GM12873 (cell line): ENCODE measurements around the gene PDK3.

Experiments
- TF ChIP-seq, protein P1 (sequence below): IDR thresholded peaks from 2 replicates; pipeline ENCODE4 v1.5.1; 2012; ENCODE audit warnings: low read depth, mild to moderate bottlenecking, moderate library complexity, low read length, control low read depth; ENCODE audit not compliant: insufficient read depth; ENCODE audit errors: missing control alignments

The PDK3 gene

DNA sequence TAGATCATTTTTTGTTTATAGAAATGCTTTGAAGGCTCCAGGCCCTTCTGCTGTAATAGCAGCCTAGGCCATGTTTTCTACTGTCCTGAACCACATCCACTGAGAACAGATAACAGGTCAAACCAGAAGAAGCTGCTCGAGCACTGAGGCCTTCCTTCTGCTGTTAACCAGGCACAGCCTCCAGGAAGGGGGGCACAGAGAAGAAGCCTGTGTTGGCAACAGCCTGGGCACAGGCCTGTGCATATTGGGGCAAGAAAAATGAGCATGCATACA is 37.4 kb upstream of the PDK3 start:
- TF ChIP-seq, protein P1, sequence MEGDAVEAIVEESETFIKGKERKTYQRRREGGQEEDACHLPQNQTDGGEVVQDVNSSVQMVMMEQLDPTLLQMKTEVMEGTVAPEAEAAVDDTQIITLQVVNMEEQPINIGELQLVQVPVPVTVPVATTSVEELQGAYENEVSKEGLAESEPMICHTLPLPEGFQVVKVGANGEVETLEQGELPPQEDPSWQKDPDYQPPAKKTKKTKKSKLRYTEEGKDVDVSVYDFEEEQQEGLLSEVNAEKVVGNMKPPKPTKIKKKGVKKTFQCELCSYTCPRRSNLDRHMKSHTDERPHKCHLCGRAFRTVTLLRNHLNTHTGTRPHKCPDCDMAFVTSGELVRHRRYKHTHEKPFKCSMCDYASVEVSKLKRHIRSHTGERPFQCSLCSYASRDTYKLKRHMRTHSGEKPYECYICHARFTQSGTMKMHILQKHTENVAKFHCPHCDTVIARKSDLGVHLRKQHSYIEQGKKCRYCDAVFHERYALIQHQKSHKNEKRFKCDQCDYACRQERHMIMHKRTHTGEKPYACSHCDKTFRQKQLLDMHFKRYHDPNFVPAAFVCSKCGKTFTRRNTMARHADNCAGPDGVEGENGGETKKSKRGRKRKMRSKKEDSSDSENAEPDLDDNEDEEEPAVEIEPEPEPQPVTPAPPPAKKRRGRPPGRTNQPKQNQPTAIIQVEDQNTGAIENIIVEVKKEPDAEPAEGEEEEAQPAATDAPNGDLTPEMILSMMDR: no peak

DNA sequence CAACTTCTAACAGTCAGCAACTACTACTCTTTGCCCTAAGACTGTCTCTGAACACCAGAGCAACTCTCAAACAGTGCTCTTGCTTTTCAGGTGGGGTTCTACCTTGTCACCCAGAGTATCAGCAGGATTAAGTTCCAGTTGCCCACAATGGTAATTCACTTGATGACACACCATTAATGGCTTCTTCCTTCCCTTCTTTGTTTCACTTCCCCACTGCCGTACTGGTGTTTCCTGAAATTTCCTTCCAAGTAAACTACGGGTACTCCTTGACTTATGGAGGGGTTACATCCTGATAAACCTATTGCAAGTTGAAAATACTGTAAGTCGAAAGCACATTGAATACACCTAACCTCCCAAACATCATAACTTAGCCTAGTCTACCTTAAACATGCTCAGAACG is 36.6 kb upstream of the PDK3 start:
- TF ChIP-seq, protein P1: no peak

DNA sequence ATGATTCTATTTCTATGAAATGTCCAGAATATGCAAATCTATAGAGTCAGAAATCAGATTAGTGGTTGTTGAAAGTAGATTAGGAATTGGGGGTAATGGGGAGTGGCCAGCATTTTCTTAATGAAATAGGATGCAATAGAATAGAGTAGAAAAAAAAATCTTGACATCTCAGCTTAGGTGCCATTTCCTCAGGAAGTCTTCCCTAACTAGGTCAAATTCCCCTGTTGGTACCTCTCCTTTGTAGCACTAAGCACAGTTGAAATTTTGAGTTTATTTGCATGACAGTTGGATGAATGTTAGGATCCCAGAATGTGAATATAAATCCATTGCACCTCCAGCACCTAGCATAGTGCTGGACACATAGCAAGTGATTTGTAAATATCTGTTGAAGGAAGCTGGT is 30.0 kb upstream of the PDK3 start:
- TF ChIP-seq, protein P1: no peak

DNA sequence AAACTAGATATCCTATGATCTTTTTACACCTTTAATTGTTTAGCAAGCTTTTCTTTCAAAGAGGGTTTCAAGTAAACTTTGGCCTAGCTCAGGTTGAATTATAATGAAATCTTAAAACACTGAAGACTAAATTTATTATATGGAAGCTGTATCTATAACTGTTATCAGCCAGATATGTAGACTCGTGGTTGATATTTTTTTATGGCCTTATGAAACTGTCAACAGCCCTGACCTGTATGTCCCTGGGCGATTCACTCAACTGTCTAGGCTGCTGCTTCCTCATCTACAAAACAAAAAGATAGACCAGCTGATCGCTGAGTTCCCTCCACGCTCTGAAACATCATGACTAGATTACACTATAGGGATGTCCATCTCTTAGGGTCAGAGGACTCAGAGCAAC is 21.2 kb upstream of the PDK3 start:
- TF ChIP-seq, protein P1: no peak

DNA sequence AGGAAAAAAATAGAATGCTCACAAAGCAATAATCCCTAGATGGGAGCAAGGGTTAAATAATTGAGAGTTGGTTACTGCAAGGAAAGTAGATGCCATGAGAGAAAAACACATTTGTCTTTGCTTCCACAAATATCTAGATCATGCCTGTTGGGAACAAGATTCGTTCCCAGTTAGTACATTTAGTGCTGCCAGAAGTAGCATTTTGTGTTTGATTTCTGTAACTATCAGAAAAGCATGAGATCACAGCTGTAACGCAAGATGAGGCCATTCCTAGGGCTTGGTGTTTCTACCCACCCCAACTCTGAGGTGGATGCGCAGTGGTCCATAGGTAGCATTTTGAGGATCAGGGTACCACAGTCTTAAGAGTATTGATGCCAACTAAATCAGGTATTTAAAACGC is 20.4 kb upstream of the PDK3 start:
- TF ChIP-seq, protein P1: no peak

DNA sequence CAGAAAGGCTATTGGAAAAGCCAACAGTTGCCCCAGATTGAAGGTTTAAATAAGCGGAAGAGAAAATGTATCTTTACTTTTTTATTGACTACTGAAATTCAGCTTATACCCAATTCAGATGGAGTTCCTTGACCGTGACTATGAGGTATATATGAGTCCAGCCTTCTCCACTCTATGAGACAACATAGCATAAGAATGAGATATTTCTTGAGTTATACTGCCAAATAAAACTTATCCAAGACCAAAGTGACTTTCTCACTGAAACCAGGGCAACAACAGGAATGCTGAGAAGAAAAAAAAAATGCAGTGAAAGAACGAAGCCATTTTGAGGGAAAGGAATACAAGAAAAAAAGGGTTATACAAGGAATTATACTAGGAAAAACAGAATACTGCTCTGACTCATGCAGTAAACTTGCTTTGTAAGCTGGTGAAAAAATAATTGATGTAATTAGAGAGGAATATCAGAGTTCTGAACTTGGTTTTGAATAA is 16.3 kb upstream of the PDK3 start:
- TF ChIP-seq, protein P1: no peak

DNA sequence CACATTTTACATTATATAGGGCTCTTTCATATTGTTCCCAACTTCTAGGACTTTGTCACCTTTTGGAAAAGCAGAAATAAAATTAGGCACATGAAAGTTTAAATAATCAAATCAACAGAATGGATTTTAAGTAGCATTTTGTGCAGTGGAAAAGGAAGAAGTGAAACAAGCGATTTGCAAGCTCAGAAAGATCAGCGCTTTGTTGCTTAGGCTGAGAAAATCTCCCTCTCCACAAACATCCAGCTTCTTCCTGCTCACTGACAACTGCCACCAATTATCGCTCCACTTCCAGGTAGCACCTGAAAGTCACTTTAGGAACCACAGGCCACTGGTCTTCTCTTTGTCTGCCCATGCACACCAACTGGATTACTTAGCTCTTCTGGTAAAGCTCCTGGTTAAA is 2.0 kb upstream of the PDK3 start:
- TF ChIP-seq, protein P1: no peak

DNA sequence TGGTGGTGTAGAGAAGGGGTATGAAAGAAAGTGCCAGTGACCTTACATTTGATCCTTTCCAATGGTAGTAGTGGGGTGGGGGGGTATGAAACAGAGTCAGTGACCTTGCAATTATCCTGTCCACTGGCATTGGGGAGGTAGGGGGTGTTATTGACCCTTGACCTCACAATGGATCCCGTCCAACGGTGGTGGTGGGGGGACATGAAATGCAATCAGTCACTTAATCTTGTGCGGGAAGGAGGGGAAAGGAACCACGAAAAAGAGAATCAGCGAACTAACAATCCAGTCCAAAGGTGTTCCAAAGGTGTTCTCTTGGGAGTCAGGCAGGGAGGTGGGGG is 619 bp upstream of the PDK3 start:
- TF ChIP-seq, protein P1: no peak
